Measurements from ENCODE around the gene NKX2-8. TPM values are rescaled to one million over a fixed set of nuclear protein-coding genes. Genes with fewer than 3 reads are reported as not detected.
A peak's percentile ranks its signal among the peaks of the same experiment; 100 is the strongest.

Gene NKX2-8
- total and polyA plus RNA-seq, 2 experiments from 2014 or later, result not detected

GRCh38 chr14:36583242-36583892 is 953 bp upstream of the NKX2-8 start:
- H3K79me2 ChIP-seq, result no peaks in the 10 kb centered on the region
- H4K20me1 ChIP-seq (ENCODE audit: insufficient read depth, poor library complexity, severe bottlenecking), result no peaks in the 10 kb centered on the region
- peaks cover 88% of the 10 kb centered on the region for H3K27me3 ChIP-seq
- H3K27ac ChIP-seq, result no peak overlapping the region
- H3K9me3 ChIP-seq (ENCODE audit: low read depth), result no peaks in the 10 kb centered on the region
- WGBS (ENCODE audit: low lambda C conversion rate, missing lambda C conversion rate), result 62% methylated on average over 33 of the region's 33 CpGs
- no peak overlapping the region for H3K4me3 ChIP-seq
- H3K9me2 ChIP-seq (replicated peaks; ENCODE audit: insufficient read depth), result no peaks in the 10 kb centered on the region
- no peak overlapping the region for H2AFZ ChIP-seq
- peaks cover 12% of the 10 kb centered on the region for H3K4me1 ChIP-seq (ENCODE audit: insufficient read depth)
- H3K4me2 ChIP-seq, result no peak overlapping the region
- no peaks in the 10 kb centered on the region for H3K36me3 ChIP-seq (replicated peaks; ENCODE audit: insufficient read depth, low read depth)
- DNase-seq (ENCODE audit: low spot score), result no peak
- TF ChIP-seq EZH2phosphoT487 (IDR thresholded peaks at IDR 0.05; ENCODE audit: low read depth, severe bottlenecking, unreplicated experiment) (peak; percentile 46), EZH2 (IDR thresholded peaks at IDR 0.05; ENCODE audit: borderline replicate concordance) (peak; percentile 51)
- TF ChIP-seq, protein P1, sequence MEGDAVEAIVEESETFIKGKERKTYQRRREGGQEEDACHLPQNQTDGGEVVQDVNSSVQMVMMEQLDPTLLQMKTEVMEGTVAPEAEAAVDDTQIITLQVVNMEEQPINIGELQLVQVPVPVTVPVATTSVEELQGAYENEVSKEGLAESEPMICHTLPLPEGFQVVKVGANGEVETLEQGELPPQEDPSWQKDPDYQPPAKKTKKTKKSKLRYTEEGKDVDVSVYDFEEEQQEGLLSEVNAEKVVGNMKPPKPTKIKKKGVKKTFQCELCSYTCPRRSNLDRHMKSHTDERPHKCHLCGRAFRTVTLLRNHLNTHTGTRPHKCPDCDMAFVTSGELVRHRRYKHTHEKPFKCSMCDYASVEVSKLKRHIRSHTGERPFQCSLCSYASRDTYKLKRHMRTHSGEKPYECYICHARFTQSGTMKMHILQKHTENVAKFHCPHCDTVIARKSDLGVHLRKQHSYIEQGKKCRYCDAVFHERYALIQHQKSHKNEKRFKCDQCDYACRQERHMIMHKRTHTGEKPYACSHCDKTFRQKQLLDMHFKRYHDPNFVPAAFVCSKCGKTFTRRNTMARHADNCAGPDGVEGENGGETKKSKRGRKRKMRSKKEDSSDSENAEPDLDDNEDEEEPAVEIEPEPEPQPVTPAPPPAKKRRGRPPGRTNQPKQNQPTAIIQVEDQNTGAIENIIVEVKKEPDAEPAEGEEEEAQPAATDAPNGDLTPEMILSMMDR (IDR thresholded peaks at IDR 0.05; ENCODE audit: poor library complexity), result no peak

DNA sequence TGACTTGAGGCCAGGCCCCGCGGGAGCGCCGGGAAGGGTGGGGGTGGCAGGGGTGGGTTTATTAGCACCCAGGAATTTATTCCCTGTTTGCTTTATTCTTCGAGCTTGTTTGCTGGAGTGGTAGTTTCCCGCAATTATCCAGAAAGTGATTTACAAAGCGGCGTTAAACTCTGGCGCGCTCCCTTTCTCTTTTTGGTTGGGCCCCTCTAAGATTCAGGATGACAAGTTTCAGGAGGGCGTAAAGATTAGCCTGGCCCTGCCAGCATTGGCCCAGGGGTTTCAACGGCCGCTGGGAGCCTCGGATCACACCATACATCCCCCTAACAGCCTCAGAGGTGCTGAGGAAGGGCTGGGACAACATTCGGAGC is 444 bp upstream of the NKX2-8 start:
- peaks cover 12% of the 10 kb centered on the region for H3K4me1 ChIP-seq (ENCODE audit: insufficient read depth)
- peaks cover 88% of the 10 kb centered on the region for H3K27me3 ChIP-seq
- no peak overlapping the region for H2AFZ ChIP-seq
- TF ChIP-seq EZH2phosphoT487 (IDR thresholded peaks at IDR 0.05; ENCODE audit: low read depth, severe bottlenecking, unreplicated experiment), result no peak
- TF ChIP-seq, protein P1 (IDR thresholded peaks at IDR 0.05; ENCODE audit: poor library complexity), result no peak
- no peak for TF ChIP-seq EZH2 (IDR thresholded peaks at IDR 0.05; ENCODE audit: borderline replicate concordance)
- H4K20me1 ChIP-seq (ENCODE audit: insufficient read depth, poor library complexity, severe bottlenecking), result no peaks in the 10 kb centered on the region
- H3K36me3 ChIP-seq (replicated peaks; ENCODE audit: insufficient read depth, low read depth), result no peaks in the 10 kb centered on the region
- H3K79me2 ChIP-seq, result no peaks in the 10 kb centered on the region
- WGBS (ENCODE audit: low lambda C conversion rate, missing lambda C conversion rate), result 16% methylated on average over 13 of the region's 15 CpGs
- no peak overlapping the region for H3K27ac ChIP-seq
- peak overlapping the region; percentile 99 for H3K4me2 ChIP-seq
- H3K9me2 ChIP-seq (replicated peaks; ENCODE audit: insufficient read depth), result no peaks in the 10 kb centered on the region
- no peak overlapping the region for H3K4me3 ChIP-seq
- no peak for DNase-seq (ENCODE audit: low spot score)
- no peaks in the 10 kb centered on the region for H3K9me3 ChIP-seq (ENCODE audit: low read depth)

GRCh38 chr14:36580856-36581831 is 1.3 kb downstream of the NKX2-8 start:
- peaks cover 98% of the 10 kb centered on the region for H3K27me3 ChIP-seq
- H3K79me2 ChIP-seq, result no peaks in the 10 kb centered on the region
- DNase-seq (ENCODE audit: low spot score), result peak; percentile 67
- no peak overlapping the region for H3K27ac ChIP-seq
- no peaks in the 10 kb centered on the region for H3K9me3 ChIP-seq (ENCODE audit: low read depth)
- peaks cover 12% of the 10 kb centered on the region for H3K4me1 ChIP-seq (ENCODE audit: insufficient read depth)
- 1% methylated on average over 95 of the region's 103 CpGs for WGBS (ENCODE audit: low lambda C conversion rate, missing lambda C conversion rate)
- peak overlapping the region; percentile 99 for H3K4me2 ChIP-seq
- H3K9me2 ChIP-seq (replicated peaks; ENCODE audit: insufficient read depth), result no peaks in the 10 kb centered on the region
- peak overlapping the region; percentile 68 for H2AFZ ChIP-seq
- H4K20me1 ChIP-seq (ENCODE audit: insufficient read depth, poor library complexity, severe bottlenecking), result no peaks in the 10 kb centered on the region
- no peaks in the 10 kb centered on the region for H3K36me3 ChIP-seq (replicated peaks; ENCODE audit: insufficient read depth, low read depth)
- peak overlapping the region; percentile 33 for H3K4me3 ChIP-seq
- TF ChIP-seq EZH2phosphoT487 (IDR thresholded peaks at IDR 0.05; ENCODE audit: low read depth, severe bottlenecking, unreplicated experiment) (peak; percentile 46), EZH2 (IDR thresholded peaks at IDR 0.05; ENCODE audit: borderline replicate concordance) (no peak)
